HG02943 (cell line): ENCODE results near the gene RPS15.
"Not testable (repeated sequence)": the region's sequence is repeated elsewhere in the genome, so short reads cannot be mapped to it uniquely, and the experiment has no call there.

Experiments used
- ATAC-seq: cut with Tn5 transposase; IDR thresholded peaks from one replicate; pipeline ENCODE4 v1.9.1; 2021; ENCODE audit warnings: mild to moderate bottlenecking, low read depth, moderate library complexity; ENCODE audit not compliant: unreplicated experiment

RPS15 gene

GRCh38 chr19:1466018-1466460, 27.8 kb downstream of the RPS15 start:
- no peak for ATAC-seq

- no peak for ATAC-seq
Observed at GRCh38 chr19:1466461-1467214, 28.4 kb downstream of the RPS15 start.

- no peak for ATAC-seq
Observed at GRCh38 chr19:1467215-1467489, 29.0 kb downstream of the RPS15 start.

- ATAC-seq, result no peak
Observed at GRCh38 chr19:1467490-1468273, 29.5 kb downstream of the RPS15 start.

- ATAC-seq, result no peak
Observed at GRCh38 chr19:1468274-1468820, 30.2 kb downstream of the RPS15 start.

- no peak for ATAC-seq
Observed at GRCh38 chr19:1468821-1469254, 30.6 kb downstream of the RPS15 start.

GRCh38 chr19:1469255-1470054, 31.3 kb downstream of the RPS15 start:
- ATAC-seq, result no peak

GRCh38 chr19:1470055-1470304, 31.8 kb downstream of the RPS15 start:
- no peak for ATAC-seq

GRCh38 chr19:1470305-1471009, 32.3 kb downstream of the RPS15 start:
- ATAC-seq, result no peak

GRCh38 chr19:1471010-1471514, 32.9 kb downstream of the RPS15 start:
- ATAC-seq, result no peak

GRCh38 chr19:1471515-1472160, 33.4 kb downstream of the RPS15 start:
- ATAC-seq, result no peak

GRCh38 chr19:1472231-1473084, 34.3 kb downstream of the RPS15 start:
- no peak for ATAC-seq

GRCh38 chr19:1473085-1473851, 35.1 kb downstream of the RPS15 start:
- ATAC-seq, result no peak

GRCh38 chr19:1474011-1474764, 36.0 kb downstream of the RPS15 start:
- ATAC-seq, result no peak

GRCh38 chr19:1474765-1475351, 36.7 kb downstream of the RPS15 start:
- ATAC-seq, result no peak

GRCh38 chr19:1475751-1476437, 37.7 kb downstream of the RPS15 start:
- no peak for ATAC-seq

GRCh38 chr19:1477056-1477455, 38.9 kb downstream of the RPS15 start:
- not testable (repeated sequence) for ATAC-seq
